ENCODE results near the gene CCL7.

GRCh38 chr17:34303606-34304005 lies 33.6 kb downstream of the CCL7 start:
- no peak for TF ChIP-seq CTCF (IDR thresholded peaks at IDR 0.05; ENCODE audit: insufficient read depth, low read depth, low read length)
- TF ChIP-seq EZH2 (IDR thresholded peaks at IDR 0.05; ENCODE audit: insufficient read depth, low read length) = no peak

Data from astrocyte (in vitro differentiated cells and primary cell).